Stimulated activated CD8-positive, alpha-beta memory T cell treated with anti-CD3 and anti-CD28 coated beads, Interleukin-15, amount 100 ng/mL, for 24 hours (primary cell): ENCODE data around the gene XNDC1N.

ENCODE experiments used
- DNase-seq: peaks from one replicate; pipeline ENCODE4 v3.0.0-alpha.2; 2020; ENCODE audit warnings: low read depth

Gene XNDC1N, protein sequence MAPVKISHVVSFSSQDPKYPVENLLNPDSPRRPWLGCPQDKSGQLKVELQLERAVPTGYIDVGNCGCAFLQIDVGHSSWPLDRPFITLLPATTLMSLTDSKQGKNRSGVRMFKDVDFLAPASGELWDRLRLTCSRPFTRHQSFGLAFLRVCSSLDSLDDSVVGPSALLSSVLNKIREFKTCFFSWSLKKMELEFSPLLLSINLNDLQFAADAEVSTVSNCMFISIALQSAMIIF

DNA sequence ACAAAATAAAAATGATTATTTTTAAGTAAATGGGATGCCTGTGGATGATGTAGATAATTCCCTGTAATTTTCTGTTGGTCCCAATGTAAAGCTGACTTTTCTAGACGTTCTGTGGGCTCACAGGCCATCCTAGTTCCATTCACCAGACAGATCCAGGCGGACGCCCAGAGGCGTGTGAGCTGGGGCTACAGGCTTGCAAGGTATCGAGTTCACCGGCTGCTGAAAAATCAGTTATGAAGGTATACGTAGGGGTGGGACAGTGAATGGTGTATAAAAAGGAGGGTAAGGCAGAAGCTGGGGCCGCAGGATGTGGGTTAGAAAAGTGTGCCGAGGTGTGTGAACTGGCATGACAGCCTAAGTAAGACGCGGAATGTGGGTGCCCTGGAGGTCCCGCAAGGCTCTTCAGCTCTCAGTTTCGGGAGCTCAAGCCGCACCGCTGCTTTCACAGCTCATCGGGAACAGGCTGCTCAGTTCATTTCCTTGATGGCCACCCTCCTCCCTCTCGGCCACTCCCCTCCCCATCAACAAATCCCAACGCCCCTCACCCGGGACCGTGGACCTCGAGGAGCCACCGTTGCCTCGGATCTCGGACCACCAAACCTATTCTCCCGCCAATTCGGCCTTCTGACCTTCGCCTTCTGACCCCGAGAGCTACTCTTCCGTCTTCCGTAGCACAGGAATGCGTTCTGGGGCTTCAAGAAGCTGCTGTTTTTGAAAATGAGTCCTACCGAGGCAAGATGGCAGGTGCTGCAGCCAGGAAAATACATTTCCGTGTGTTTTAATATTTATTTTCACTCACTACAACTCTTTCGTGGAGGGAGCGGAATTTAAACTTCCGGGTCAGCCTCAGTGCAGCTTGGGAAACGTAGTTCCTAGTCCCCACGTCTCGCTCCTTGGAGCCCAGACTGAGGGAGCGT lies at the start of gene XNDC1N:
Gene XNDC1N (minus strand): TSS at position 775 of the 917 bp plus-strand sequence. CDS start 5,241 bp downstream, outside the sequence.
- peak; percentile 37 for DNase-seq

DNA sequence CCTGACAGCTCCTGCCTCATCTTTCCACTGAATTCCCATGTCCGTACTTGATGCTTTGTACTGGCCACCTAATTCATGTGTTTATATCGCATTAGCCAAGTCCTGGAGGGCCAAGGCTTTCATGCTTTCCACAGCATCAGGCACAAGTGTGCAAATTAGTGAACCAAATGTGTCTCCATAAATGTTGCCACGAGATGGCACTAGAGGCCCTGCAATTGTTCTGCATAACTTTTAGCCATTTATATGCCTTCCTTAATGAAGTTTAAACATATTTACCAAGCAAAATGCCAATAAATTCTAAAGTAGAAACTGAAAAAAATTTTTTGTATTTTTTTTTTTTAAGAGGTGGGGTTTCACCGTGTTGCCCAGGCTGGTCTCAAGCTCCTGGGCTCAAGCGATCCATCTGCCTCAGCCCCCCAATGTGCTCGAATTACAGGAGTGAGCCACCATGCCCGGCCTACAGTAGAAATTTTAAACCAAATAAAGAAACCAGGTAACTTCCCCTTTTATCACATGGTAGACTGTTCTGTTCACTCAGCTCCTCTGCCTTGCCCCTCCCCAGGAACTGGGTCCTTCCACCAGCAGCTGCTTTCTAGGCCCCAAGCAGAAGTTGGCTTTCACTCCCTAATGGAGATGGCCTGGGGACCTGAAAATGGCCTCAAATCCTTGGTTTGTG lies 49.5 kb upstream of the XNDC1N start:
- no peak for DNase-seq

DNA sequence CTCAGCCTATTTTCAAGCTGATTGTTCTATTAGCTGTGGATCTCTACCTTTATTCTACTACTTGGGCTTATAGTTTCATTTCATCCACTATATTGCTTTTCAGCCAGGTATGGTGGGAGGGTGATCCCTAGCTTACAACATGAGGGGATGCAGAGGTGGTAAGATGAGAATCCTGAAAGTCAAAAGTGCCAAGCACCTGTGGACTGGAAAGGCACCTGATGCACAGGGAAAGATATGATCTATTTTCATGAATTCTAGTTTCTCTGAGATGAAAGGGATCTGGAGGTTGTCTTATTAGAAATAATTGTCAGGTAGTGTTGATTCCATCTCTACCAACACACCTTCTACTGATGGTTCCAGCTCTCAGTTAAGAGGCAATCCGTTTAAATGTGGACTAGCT lies 48.7 kb upstream of the XNDC1N start:
- no peak for DNase-seq

DNA sequence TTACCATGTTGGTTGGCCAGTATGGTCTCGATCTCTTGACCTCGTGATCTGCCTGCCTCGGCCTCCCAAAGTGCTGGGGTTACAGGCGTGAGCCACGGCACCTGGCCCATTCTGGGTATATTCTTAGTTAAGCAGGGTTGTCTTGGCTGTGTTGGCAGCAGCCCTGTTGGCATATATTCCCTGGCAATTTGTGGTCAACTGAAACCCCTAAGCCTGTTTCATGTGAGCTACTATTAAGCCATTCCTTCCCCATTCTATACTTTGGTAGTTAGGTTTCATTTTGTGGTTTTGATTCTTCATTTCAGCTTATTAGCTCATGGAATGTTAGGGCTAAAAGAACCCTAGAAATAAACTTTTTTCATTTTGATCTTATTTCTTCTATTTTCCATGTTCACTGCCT lies 48.2 kb upstream of the XNDC1N start:
- DNase-seq: no peak

DNA sequence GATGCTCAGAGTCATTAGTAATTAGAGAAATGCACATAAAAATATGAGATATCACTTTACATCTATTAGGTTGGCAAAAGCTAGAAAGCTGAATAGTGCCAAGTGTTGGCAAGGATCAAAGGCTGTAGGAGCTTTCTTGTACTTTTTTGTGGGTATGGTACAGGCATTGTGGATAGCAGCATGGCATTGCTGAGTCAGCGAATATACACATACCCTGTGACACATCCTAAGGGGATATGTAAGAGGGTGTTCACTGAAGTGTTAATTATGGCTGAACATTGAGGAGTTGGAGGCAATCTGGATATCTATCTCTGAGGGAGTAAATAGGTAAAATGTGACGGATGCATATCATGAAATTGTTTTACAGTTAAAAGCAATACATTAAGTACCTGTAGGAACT lies 43.3 kb upstream of the XNDC1N start:
- DNase-seq: no peak

DNA sequence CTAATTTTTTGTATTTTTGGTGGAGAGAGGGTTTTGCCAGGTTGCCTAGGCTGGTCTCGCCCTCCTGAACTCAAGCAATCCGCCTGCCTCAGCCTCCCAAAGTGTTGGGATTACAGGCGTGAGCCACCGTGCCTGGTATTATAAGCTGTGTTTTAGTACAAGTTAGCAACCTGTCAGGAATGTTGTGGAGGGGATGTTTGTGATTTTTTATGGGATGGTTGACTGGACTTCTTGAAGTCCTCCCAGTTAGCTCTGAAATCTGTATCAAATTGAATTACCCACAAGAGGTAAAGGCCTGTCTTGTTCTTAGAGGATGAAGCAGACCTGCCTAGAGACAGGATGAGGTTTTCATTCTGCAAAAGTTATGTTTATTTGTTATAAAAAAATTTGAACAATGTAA lies 36.2 kb upstream of the XNDC1N start:
- no peak for DNase-seq

DNA sequence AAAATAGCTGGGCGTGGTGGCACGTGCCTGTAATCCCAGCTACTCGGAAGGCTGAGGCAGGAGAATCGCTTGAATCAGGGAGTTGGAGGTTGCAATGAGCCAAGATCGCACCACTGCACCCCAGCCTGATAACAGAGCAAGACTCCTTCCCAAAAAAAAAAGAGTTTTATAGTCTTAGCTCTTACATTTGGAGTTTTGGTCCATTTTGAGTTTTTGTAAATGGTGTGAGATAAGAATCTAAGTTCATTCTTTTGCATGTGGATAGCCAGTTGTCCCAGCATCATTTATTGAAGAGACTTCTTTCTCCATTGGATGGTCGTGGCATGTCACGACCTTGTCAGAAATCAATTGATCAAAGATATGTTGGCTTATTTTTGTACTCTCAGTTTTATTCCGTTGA lies 35.1 kb upstream of the XNDC1N start:
- DNase-seq: no peak

DNA sequence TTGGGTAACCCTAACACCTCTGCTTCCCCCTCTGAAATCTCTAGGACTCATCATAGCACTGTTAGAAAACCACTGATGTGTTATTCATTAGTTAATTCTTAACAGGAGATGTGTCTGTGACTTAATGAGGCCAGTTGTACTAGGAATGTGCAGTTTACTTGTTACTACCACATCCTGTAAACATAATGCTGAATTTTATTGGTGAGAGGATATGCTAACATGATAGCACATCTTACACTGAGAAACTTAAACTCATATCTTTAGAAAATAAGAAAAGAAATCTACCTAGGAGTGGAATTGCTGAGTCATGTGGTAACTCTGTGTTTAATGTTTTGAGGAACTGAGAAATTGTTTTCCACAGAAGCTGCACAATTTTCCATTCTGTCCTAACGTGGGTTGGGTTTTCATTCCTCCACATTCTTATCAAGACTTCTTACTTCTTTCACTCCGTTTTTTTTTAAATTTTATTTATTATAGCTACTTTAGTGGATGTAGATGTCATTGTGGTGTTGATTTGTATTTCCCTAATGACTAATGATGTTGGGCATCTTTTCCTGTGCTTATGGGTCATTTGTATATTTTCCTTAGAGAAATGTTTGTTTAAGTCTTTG lies 34.1 kb upstream of the XNDC1N start:
- DNase-seq: no peak

DNA sequence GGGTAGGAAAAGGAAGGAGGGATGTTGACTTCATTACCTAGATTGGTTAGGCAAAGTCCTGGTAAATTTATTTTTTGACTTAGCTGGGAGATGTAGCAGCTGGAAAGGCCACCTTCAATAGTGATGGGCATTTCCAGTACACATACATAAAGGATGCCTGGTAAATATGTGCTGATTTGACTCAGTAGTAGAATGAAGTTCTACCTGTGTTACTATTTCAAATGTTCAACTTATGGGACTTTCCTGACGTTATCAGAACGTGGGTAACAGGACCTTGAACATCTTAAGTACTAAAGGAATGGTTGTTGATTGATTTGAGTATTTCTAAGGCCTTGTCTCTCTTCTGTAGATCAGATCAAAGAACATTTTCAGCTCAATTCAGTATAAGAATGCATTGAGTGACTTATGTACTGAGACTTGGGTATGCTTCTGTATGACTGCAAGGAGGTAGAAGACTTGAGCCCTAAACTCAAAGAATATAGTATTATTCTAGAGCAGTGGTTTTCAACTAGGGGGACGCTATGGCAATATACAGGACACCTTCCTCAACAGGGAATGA lies 27.6 kb upstream of the XNDC1N start:
- no peak for DNase-seq

DNA sequence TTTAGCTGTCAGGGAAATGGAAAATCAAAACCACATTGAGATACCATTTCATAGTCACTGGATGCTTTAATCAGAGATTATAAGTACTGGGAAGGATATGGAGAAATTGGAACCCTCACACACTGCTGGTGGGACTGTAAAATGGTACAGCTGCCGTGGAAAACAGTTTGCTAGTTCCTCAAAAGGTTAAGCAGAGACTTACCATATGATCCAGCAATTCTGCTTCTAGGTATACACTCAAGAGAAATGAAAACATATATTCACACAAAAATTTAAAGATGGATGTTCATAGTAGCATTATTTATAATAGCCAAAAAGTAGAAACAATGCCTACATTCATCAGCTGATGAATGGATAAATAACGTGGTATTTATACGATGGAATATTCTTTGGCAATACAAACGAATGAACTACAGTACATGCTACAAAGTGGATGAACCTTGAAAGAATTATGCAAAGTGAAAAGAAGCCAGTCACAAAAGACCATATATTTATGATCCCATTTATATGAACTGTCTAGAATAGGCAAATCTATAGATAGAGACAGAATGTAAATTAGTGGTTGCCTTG lies 23.4 kb upstream of the XNDC1N start:
- DNase-seq: no peak

DNA sequence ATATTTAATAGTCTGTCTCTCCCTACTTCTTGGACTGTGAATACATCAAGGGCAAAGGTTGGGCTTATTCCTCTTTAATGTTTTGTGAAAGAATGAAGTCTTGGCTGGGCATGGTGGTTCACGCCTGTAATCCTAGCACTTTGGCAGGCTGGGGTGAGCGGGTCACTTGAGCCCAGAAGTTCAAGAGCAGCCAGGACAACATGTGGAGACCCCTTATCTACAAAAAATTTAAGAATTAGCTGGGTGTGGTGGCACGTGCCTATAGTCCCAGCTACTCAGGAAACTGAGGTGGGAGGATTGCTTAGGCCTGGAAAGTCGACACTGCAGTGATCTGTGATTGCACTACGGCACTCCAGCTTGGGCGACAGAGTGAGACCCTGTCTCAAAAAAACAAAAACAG lies 20.6 kb upstream of the XNDC1N start:
- DNase-seq: no peak

DNA sequence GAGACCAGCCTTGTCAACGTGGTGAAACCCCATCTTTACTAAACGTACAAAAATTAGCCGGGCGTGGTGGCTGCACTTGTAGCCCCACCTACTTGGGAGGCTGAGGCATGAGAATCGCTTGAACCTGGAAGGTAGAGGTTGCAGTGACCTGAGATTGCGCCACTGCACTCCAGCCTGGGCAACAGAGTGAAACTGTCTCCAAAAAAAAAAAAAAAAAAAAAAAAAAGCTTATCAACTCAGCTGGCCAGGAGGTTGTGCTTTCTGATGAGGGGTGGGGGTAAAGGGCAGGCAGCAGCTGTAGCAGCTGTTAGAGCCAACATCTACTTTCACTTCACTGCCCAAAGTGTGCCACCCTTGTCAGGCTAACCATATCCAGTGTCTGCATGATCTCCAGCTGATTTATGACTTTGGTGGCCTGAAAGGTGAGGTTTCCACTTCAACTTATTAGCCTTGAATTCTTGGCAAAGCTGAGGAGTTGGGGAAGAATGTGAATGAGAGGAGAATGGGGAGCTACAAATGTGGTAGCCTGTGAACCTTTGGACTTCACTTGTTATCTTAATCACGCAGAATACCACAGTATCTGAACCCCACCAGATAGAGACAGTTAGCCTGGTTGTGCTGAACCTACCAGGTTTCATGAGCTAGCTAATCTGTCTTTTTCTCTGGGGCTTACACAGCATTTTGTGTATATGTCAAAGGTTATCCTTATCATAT lies 20.1 kb upstream of the XNDC1N start:
- DNase-seq: no peak

DNA sequence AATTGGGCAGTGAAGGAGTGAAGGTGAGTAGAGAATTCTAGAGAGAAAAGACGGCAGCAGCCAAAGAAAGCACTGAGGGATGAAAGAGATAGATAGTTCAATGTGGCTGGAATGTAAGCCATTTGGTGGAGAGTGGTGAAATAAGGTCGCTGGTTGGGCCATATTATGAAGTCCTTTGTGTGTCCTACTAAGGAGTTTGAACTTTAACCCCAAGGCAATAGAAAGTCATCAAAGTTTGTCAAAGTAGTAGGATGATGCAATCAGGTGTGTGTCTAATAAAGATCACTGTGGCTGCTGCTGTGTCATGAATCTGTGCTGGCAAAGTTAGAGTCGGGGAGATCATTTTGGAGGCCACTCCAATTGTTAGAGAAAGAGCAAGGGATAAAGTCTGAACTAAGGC lies 19.1 kb upstream of the XNDC1N start:
- DNase-seq: no peak

DNA sequence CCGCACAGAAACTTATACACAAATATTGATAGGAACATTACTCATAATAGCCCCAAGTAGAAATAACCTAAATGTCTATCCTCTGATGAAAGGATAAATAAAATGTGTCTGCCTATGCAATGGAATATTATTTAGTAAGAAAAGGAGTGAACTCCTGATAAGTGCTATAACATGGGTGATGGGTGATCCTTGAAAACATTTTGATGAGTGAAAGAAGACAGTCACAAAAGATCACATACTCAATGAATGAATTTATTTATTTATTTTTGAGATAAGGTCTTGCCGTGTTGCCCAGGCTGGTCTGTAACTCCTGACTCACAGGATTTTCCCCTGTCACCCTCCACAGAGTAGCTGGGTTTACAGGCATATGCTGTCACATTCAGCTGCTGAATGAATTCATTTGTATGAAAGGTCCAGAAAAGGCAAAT lies 17.8 kb upstream of the XNDC1N start:
- DNase-seq: no peak

DNA sequence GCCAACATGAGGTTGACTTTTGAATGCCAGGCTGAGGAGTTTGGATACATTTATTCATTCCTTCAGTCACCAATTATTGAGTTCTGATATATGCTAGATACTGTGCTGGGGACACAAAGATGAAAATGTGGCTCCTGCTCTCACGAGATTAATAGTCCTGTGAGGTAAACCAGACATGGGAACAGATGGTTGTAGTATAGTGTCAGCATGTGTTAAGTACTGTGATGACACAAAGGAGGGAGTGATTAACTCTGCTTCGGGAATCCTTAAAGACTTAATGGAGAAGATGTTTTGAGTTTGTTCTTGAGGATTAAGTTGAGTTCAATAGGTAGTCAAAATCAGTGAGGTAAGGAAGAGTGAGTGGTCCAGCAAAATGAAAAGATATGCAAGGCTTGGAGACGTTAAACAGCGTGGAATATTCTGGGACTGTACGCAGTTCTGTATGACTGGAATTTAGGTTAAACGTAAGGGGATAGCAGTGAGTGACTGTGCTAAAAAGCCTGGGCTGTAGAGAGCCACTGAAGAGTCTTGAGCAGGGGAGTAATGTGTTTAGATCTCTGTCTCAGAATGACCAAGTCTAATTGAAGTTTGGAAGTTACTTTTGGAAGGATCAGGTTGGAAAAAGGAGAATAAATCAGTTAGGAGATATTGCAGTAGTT lies 12.3 kb upstream of the XNDC1N start:
- DNase-seq: no peak

DNA sequence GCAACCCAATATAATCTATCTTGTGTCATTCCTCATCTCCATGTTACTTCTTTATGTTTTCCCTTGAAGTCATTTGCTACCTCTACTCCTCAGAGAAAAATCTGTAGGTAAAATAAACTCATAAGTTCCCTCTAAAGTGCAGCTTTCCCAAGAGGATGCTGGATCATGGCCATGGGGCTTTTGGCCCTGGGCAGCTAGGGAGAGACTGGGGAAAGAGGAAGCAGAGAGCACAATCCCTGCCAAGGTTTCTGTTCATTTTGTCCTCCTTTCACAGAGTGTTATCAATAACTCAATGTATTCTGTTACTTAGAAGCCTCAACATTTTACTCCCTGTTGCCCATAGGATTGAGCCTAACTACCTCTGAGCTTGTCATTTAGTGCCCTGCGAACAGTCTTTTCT lies 9.4 kb upstream of the XNDC1N start:
- DNase-seq: no peak

DNA sequence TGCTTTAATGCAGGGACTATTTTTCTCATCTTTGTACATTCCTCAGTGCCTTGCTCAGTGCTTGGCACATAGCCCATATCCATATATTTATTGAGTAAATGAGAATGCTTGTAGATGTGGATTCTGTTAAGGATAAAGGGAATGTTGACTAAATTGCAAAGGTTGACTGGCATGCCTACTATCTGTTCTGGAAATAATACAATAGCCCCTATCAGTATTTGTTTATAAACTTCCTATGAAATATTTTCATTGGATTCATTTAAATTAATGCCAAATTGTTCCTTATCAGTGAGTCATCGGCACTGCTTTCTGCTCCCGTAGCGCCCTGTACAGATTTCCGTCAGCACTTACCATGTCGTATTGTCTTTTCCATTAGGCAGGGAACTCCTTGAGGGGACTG lies 8.4 kb upstream of the XNDC1N start:
- DNase-seq: no peak

DNA sequence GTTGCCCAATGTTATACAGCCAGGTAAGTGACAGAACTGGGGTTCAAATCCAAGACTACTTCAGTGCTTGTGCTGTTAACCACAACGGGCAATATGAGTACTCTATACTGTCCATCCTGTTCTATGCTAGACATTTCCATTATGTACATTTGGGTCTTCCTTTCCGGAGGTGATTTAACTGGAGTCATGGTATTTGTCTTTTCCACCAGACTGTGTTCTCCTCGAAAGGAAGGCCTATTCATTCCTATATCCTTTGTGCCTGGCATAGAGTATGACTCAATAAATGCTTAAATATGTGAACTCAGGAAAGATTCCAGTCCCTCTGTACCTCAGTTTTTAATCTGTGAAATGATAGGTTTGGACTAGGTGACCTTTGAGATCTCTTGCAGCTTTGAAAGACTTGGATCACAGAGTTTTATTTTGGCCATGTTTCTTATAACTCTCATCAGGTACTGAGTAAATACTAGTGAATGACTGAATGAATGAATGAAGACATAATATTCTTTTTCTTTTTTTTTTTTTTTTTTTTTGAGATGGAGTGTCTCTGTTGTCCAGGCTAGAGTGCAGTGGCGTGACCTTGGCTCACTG lies 7.0 kb upstream of the XNDC1N start:
- no peak for DNase-seq

DNA sequence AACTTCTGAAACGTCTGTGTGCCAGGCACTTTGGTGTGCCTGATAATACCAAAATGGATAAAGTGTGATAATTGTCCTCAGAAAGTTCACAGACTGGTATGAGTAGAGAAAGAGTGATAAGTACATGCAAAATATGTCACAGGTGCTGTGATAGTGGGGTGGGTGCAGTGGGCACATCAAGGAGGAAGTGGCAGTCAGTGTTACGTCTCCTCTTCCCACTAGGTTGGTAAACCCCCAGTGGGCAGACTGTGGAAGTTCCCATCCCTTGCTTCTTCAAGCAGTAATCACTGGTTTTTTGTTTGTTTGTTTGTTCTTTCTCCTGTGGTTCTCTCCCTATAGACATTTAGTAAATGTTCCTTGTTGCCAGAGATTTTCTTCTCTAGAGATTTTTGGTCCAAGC lies 5.8 kb upstream of the XNDC1N start:
- no peak for DNase-seq
